Measurements from ENCODE around the gene ZKSCAN2.

ZKSCAN2 gene

GRCh38 chr16:25222959-25223358 lies 34.7 kb downstream of the ZKSCAN2 start:
- FAIRE-seq = no peak

- no peak for FAIRE-seq
Measured at GRCh38 chr16:25219070-25219737, 38.4 kb downstream of the ZKSCAN2 start.

GRCh38 chr16:25217921-25218320 lies 39.7 kb downstream of the ZKSCAN2 start:
- FAIRE-seq = no peak

GRCh38 chr16:25217112-25217511 lies 40.5 kb downstream of the ZKSCAN2 start:
- FAIRE-seq = no peak

- no peak for FAIRE-seq
Measured at GRCh38 chr16:25213709-25214397, 43.8 kb downstream of the ZKSCAN2 start.

- FAIRE-seq = no peak
Measured at GRCh38 chr16:25212636-25213035, 45.0 kb downstream of the ZKSCAN2 start.

GRCh38 chr16:25210758-25211157 lies 46.9 kb downstream of the ZKSCAN2 start:
- FAIRE-seq = no peak

- FAIRE-seq = no peak
Measured at GRCh38 chr16:25199457-25199856, 58.2 kb downstream of the ZKSCAN2 start.

GRCh38 chr16:25198021-25198420 lies 59.6 kb downstream of the ZKSCAN2 start:
- FAIRE-seq = no peak

GRCh38 chr16:25194273-25194878 lies 63.3 kb downstream of the ZKSCAN2 start:
- no peak for FAIRE-seq

GRCh38 chr16:25192096-25192495 lies 65.5 kb downstream of the ZKSCAN2 start:
- FAIRE-seq = no peak

- FAIRE-seq = no peak
Measured at GRCh38 chr16:25189305-25189704, 68.3 kb downstream of the ZKSCAN2 start.

GRCh38 chr16:25187491-25187795 lies 70.2 kb downstream of the ZKSCAN2 start:
- no peak for FAIRE-seq

All from islet of Langerhans (tissue), 1 donor.